Small intestine (tissue), 7 donors: ENCODE measurements around the gene ST3GAL3. TPM values are rescaled to one million over a fixed set of nuclear protein-coding genes. Genes with fewer than 3 reads are reported as not detected.
A peak's percentile ranks its signal among the peaks of the same experiment; 100 is the strongest.

ENCODE experiments used
- DNase-seq, 2 donors: peaks; one replicate each; pipeline versions ENCODE4 v3.0.0 to v3.0.0-alpha.2; 2013
- FAIRE-seq: peaks from 2 replicates; lab custom pipeline; 2012; peaks lifted over from hg19 to GRCh38; lab: Jason Lieb, UNC
- H3K27ac ChIP-seq, 3 donors: one replicate each; pipeline ENCODE4 v1.5.1; 2013; ENCODE audit warnings: low read length in 2 of 3, mild to moderate bottlenecking in 2 of 3, control low read depth in 1 of 3, inconsistent platforms in 1 of 3, low read depth in 1 of 3, moderate library complexity in 1 of 3
- H3K27me3 ChIP-seq, 3 donors: one replicate each; pipeline ENCODE4 v1.6.1; 2013; ENCODE audit warnings: low read length in 3 of 3, inconsistent platforms in 1 of 3; ENCODE audit not compliant: control insufficient read depth in 3 of 3, insufficient read depth in 3 of 3
- H3K36me3 ChIP-seq, 3 donors: one replicate each; pipeline ENCODE4 v1.6.1; 2013; ENCODE audit warnings: low read length in 3 of 3, inconsistent platforms in 1 of 3, low read depth in 1 of 3, mild to moderate bottlenecking in 1 of 3, moderate library complexity in 1 of 3; ENCODE audit not compliant: control insufficient read depth in 3 of 3, insufficient read depth in 2 of 3
- H3K4me1 ChIP-seq, 3 donors: one replicate each; pipeline ENCODE4 v1.6.1; 2013; ENCODE audit warnings: low read length in 2 of 3, inconsistent platforms in 1 of 3, low read depth in 1 of 3, mild to moderate bottlenecking in 1 of 3, moderate library complexity in 1 of 3; ENCODE audit not compliant: control insufficient read depth in 3 of 3, insufficient read depth in 2 of 3
- H3K4me3 ChIP-seq, 3 donors: one replicate each; pipeline ENCODE4 v1.5.1; 2013; ENCODE audit warnings: low read length in 3 of 3, control low read depth in 1 of 3, inconsistent platforms in 1 of 3, low read depth in 1 of 3, mild to moderate bottlenecking in 1 of 3, moderate library complexity in 1 of 3
- H3K9me3 ChIP-seq, 2 donors: one replicate each; pipeline ENCODE4 v1.6.1; 2013; ENCODE audit warnings: low read depth in 1 of 2, low read length in 1 of 2; ENCODE audit not compliant: control insufficient read depth in 2 of 2, insufficient read depth in 1 of 2
- WGBS, 3 donors: extraction: QIAGEN DNeasy Blood & Tissue Kit; methylation state at CpG; one replicate each; pipeline ENCODE4 v1.1.7; 2013; 5-methylcytosine and 5-hydroxymethylcytosine counted together
- polyA plus RNA-seq, 4 donors: library from polyadenylated mRNA; stranded (reverse) in 3 of 4; unstranded in 1 of 4; fragments of 200-250 nt in 3 of 4; fragments of 120-200 nt in 1 of 4; gene quantifications; one replicate each; pipeline versions ENCODE4 v1.2.1 to v1.2.3, GENCODE V29; 2013
- donor health status: healthy with polysubstance abuse.
- donor health status: control.
- donor health status: control.
- donor health status: Bipolar disorder and iron deficiency.
- donor health status: healthy.

Gene ST3GAL3
- polyA plus RNA-seq, 4 donors: 1.1 to 5.4 (median 3.7) TPM

- Histone ChIP-seq H3K36me3 (peaks cover 0 to 46% (median 0%) of the 10 kb centered on the region in 3 donors), H3K27me3 (no peaks in the 10 kb centered on the region), H3K4me1 (peaks cover 16 to 19% (median 16%) of the 10 kb centered on the region in 3 donors), H3K9me3 (peaks cover 0 to 8% of the 10 kb centered on the region in 2 donors), H3K27ac (no peak overlapping the region), H3K4me3 (no peak overlapping the region)
- FAIRE-seq: no peak
- no peak for DNase-seq
- 95 to 97% (median 97%) methylated on average over 17 of the region's 17 CpGs for WGBS, 3 donors
These were observed 264.1 kb downstream of the ST3GAL3 start for GRCh38 chr1:43971336-43971980.

GRCh38 chr1:43973981-43974442 is 266.7 kb downstream of the ST3GAL3 start:
- H3K36me3 ChIP-seq: peaks cover 0 to 48% (median 3%) of the 10 kb centered on the region in 3 donors
- H3K4me1 ChIP-seq: peaks cover 21 to 42% (median 21%) of the 10 kb centered on the region in 3 donors
- peak overlapping the region; percentile 90 to 93 (median 91) for H3K27ac ChIP-seq
- H3K27me3 ChIP-seq: no peaks in the 10 kb centered on the region
- DNase-seq (no peak), FAIRE-seq (no peak)
- 22 to 36% (median 29%) methylated on average over 9 of the region's 9 CpGs for WGBS, 3 donors
- peak overlapping the region; percentile 90 to 96 (median 90) for H3K4me3 ChIP-seq
- no peaks in the 10 kb centered on the region for H3K9me3 ChIP-seq

GRCh38 chr1:43974443-43975248 is 267.3 kb downstream of the ST3GAL3 start, which contains the start of gene ATP6V0B:
ATP6V0B (plus strand) TSS chr1:43974960; CDS start chr1:43975041, 81 bp downstream.
- Histone ChIP-seq H3K27me3 (no peaks in the 10 kb centered on the region), H3K27ac (peak within 1 kb of the TSS; percentile 90 to 93 (median 91)), H3K4me1 (peaks cover 21 to 42% (median 21%) of the 10 kb centered on the region in 3 donors), H3K4me3 (peak within 1 kb of the TSS; percentile 90 to 96 (median 90)), H3K9me3 (no peaks in the 10 kb centered on the region), H3K36me3 (peaks cover 0 to 48% (median 3%) of the 10 kb centered on the region in 3 donors)
- DNase-seq (peak; percentile 95 to 98), FAIRE-seq (no peak)
- 0% methylated on average over 83 to 93 of the region's 93 CpGs for WGBS, 3 donors

GRCh38 chr1:43975249-43975961 is 268.1 kb downstream of the ST3GAL3 start:
- peak overlapping the region; percentile 90 to 96 (median 90) for H3K4me3 ChIP-seq
- H3K4me1 ChIP-seq: peaks cover 19 to 47% (median 20%) of the 10 kb centered on the region in 3 donors
- H3K36me3 ChIP-seq: peaks cover 0 to 48% (median 3%) of the 10 kb centered on the region in 3 donors
- DNase-seq (peak; percentile 43 to 68), FAIRE-seq (no peak)
- peak overlapping the region; percentile 85 to 93 (median 91) for H3K27ac ChIP-seq
- H3K27me3 ChIP-seq: no peaks in the 10 kb centered on the region
- 1% methylated on average over 29 to 34 of the region's 34 CpGs for WGBS, 3 donors
- no peaks in the 10 kb centered on the region for H3K9me3 ChIP-seq

- H3K27ac ChIP-seq: no peak overlapping the region
- FAIRE-seq (no peak), DNase-seq (no peak)
- peak overlapping the region; percentile 90 to 96 (median 90) for H3K4me3 ChIP-seq
- no peaks in the 10 kb centered on the region for H3K27me3 ChIP-seq
- peaks cover 0 to 49% (median 3%) of the 10 kb centered on the region in 3 donors for H3K36me3 ChIP-seq
- no peaks in the 10 kb centered on the region for H3K9me3 ChIP-seq
- H3K4me1 ChIP-seq: peaks cover 14 to 46% (median 15%) of the 10 kb centered on the region in 3 donors
- WGBS, 3 donors: 59 to 82% (median 69%) methylated on average over 4 of the region's 4 CpGs
These were observed 268.7 kb downstream of the ST3GAL3 start for GRCh38 chr1:43976045-43976444.

- Histone ChIP-seq H3K9me3 (no peaks in the 10 kb centered on the region), H3K27me3 (no peaks in the 10 kb centered on the region), H3K27ac (no peak overlapping the region), H3K4me1 (peaks cover 14 to 46% (median 15%) of the 10 kb centered on the region in 3 donors), H3K36me3 (peaks cover 0 to 49% (median 3%) of the 10 kb centered on the region in 3 donors), H3K4me3 (no peak overlapping the region)
- FAIRE-seq (no peak), DNase-seq (no peak)
- WGBS, 3 donors: 90 to 96% (median 95%) methylated on average over 8 of the region's 8 CpGs
These were observed 269.6 kb downstream of the ST3GAL3 start for GRCh38 chr1:43976890-43977289.

GRCh38 chr1:43977376-43978263 is 270.3 kb downstream of the ST3GAL3 start:
- Histone ChIP-seq H3K4me3 (no peak overlapping the region), H3K27me3 (no peaks in the 10 kb centered on the region), H3K27ac (no peak overlapping the region), H3K36me3 (peaks cover 0 to 49% (median 3%) of the 10 kb centered on the region in 3 donors), H3K4me1 (peaks cover 14 to 46% (median 15%) of the 10 kb centered on the region in 3 donors), H3K9me3 (no peaks in the 10 kb centered on the region)
- FAIRE-seq: no peak
- 76 to 87% (median 79%) methylated on average over 9 of the region's 9 CpGs for WGBS, 3 donors
- no peak for DNase-seq
